Testis (tissue), 2 donors: ENCODE measurements around the gene MPPED1.

Source experiments
- POLR2A ChIP-seq: fragments of 450-650 bp; IDR thresholded peaks from one replicate; pipeline ENCODE4 v1.6.1; 2017; ENCODE audit warnings: antibody characterized with exemption, mild to moderate bottlenecking, moderate library complexity
- TF ChIP-seq, protein P1 (sequence below), 3 experiments: fragments of 450-650 bp in 2 of 3; fragments of 200-600 bp in 1 of 3; sonication (generic) in 1 of 3; IDR thresholded peaks; one replicate each; pipeline ENCODE4 v1.5.1; 2016 to 2019; ENCODE audit warnings: antibody characterized with exemption in 3 of 3, mild to moderate bottlenecking in 2 of 3, moderate library complexity in 1 of 3

DNA sequence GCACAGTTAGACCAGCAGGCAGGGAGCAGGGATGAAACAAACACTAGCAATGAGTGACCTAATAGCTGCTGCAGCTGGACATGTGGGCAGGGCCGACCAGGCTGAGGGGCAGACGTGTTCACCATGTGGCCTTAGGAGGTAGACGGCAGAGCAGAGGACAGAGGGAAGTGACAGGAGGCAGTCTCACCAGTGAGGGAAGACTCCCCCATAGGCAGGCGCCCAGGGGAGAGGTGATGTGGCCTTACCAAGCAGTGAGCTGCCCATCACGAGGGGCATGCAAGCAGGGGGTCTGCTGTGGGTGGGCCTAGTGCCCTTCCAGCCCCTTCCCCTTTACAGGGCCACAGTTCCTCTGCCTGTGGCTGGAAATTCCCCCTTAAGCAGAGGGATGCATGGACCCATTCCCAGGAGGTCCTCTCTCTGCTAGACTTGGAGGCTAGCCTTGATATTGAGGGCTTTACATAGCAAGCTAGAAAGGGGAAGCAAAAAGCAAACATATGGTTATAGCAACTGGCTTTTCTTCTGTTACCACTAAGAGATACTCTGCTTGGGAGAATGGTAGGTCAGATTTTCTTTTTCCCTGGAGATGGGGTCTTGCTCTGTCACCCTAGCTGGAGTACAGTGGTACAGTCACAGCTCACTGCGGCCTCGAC, 67.6 kb downstream of the MPPED1 start:
- no peak for TF ChIP-seq POLR2A
- TF ChIP-seq, protein P1, sequence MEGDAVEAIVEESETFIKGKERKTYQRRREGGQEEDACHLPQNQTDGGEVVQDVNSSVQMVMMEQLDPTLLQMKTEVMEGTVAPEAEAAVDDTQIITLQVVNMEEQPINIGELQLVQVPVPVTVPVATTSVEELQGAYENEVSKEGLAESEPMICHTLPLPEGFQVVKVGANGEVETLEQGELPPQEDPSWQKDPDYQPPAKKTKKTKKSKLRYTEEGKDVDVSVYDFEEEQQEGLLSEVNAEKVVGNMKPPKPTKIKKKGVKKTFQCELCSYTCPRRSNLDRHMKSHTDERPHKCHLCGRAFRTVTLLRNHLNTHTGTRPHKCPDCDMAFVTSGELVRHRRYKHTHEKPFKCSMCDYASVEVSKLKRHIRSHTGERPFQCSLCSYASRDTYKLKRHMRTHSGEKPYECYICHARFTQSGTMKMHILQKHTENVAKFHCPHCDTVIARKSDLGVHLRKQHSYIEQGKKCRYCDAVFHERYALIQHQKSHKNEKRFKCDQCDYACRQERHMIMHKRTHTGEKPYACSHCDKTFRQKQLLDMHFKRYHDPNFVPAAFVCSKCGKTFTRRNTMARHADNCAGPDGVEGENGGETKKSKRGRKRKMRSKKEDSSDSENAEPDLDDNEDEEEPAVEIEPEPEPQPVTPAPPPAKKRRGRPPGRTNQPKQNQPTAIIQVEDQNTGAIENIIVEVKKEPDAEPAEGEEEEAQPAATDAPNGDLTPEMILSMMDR (IDR thresholded peaks at IDR 0.05), result no peak
